Psoas muscle (tissue), 8 donors: ENCODE measurements around the gene SMAD2. TPM values are rescaled to one million over a fixed set of nuclear protein-coding genes. Genes with fewer than 3 reads are reported as not detected.

Experiments
- ATAC-seq, 4 donors: fragments of 200-7000 bp; cut with Tn5 transposase; one replicate each; pipeline ENCODE4 v1.9.1; 2020; ENCODE audit warnings: moderate library complexity in 3 of 4, mild to moderate bottlenecking in 2 of 4
- DNase-seq, 2 donors: peaks; one replicate each; pipeline ENCODE4 v3.0.0-alpha.2; 2020
- H3K27ac ChIP-seq: fragments of 200-600 bp; one replicate; pipeline ENCODE4 v1.8.0; 2022
- H3K27me3 ChIP-seq, 3 donors: fragments of 200-600 bp in 1 of 3; one replicate each; pipeline versions ENCODE4 v1.6.1 to v1.8.0; 2013 to 2022; ENCODE audit warnings: low read length in 2 of 3, mild to moderate bottlenecking in 2 of 3, moderate library complexity in 1 of 3; ENCODE audit not compliant: insufficient read depth in 3 of 3
- H3K36me3 ChIP-seq, 2 donors: fragments of 200-600 bp in 1 of 2; one replicate each; pipeline versions ENCODE4 v1.6.1 to v1.8.0; 2013 to 2022; ENCODE audit warnings: low read depth in 1 of 2, mild to moderate bottlenecking in 1 of 2, moderate library complexity in 1 of 2; ENCODE audit not compliant: insufficient read depth in 1 of 2
- H3K4me1 ChIP-seq: fragments of 200-600 bp; one replicate; pipeline ENCODE4 v1.8.0; 2022
- H3K4me3 ChIP-seq: fragments of 200-600 bp; one replicate; pipeline ENCODE4 v1.8.0; 2022; ENCODE audit warnings: mild to moderate bottlenecking
- H3K9me3 ChIP-seq: fragments of 200-600 bp; one replicate; pipeline ENCODE4 v1.8.0; 2022
- CTCF ChIP-seq: fragments of 200-600 bp; IDR thresholded peaks from one replicate; pipeline ENCODE4 v1.8.0; 2022; ENCODE audit warnings: antibody characterized with exemption
- WGBS, 3 donors: extraction: QIAGEN DNeasy Blood & Tissue Kit; methylation state at CpG; one replicate each; pipeline versions ENCODE4 v1.1.6 to v1.1.7; 2013; 5-methylcytosine and 5-hydroxymethylcytosine counted together
- intact Hi-C, 2 donors: fragments of 100-400 bp; cut with DNase I; formaldehyde crosslinking; loops; one replicate each; pipeline versions ENCODE4 v1.11.0 to v1.14.2; 2022
- polyA plus RNA-seq, 3 donors: library from polyadenylated mRNA; stranded (reverse); fragments of 200-250 nt; gene quantifications; one replicate each; pipeline ENCODE4 v1.2.3, GENCODE V29; 2013
- total RNA-seq, 4 donors: library from RNA; stranded (reverse); fragmentation: NEBNext Ultra II Directional in 2 of 4; extraction: Animal tissue kit (Norgen Biotek cat#: 25700) in 2 of 4; gene quantifications; one replicate each; pipeline versions ENCODE4 v1.2.1 to v1.2.4, GENCODE V29; 2021 to 2023
- donor health status: healthy with polysubstance abuse.
- donor health status: DM: no; HTN: no; CAD: no; lungs with moderate emphysema.
- donor health status: Bipolar disorder and iron deficiency.
- donor health status: healthy.
- donor health status: DM: yes; HTN: yes; CAD: no.
- donor health status: DM: no; HTN: no; CAD: no.
- donor health status: DM: no; HTN: no; CAD: no.
- donor health status: DM: yes; HTN: yes; CAD: no.

Gene SMAD2
- total and polyA plus RNA-seq, 7 donors: 28.3 to 76.4 (median 60.1) TPM

GRCh38 chr18:47950511-47950910 lies 20.1 kb upstream of the SMAD2 start:
- intact Hi-C loops: no loop called here
- ATAC-seq: no peak
- no peak for DNase-seq
- Histone ChIP-seq H3K9me3 (no peaks in the 10 kb centered on the region), H3K27me3 (no peaks in the 10 kb centered on the region), H3K27ac (no peak overlapping the region), H3K4me3 (no peak overlapping the region), H3K36me3 (no peaks in the 10 kb centered on the region), H3K4me1 (peaks cover 4% of the 10 kb centered on the region)
- TF ChIP-seq CTCF: no peak
- 82 to 88% (median 83%) methylated on average over 2 of the region's 2 CpGs for WGBS, 3 donors

GRCh38 chr18:47949202-47949601 lies 18.7 kb upstream of the SMAD2 start:
- DNase-seq (no peak), ATAC-seq (no peak)
- Histone ChIP-seq H3K4me3 (no peak overlapping the region), H3K4me1 (peaks cover 4% of the 10 kb centered on the region), H3K36me3 (no peaks in the 10 kb centered on the region), H3K27ac (no peak overlapping the region), H3K27me3 (no peaks in the 10 kb centered on the region), H3K9me3 (no peaks in the 10 kb centered on the region)
- 29 to 42% (median 30%) methylated on average over 2 of the region's 2 CpGs for WGBS, 3 donors
- intact Hi-C loops: no loop called here
- no peak for TF ChIP-seq CTCF

GRCh38 chr18:47946889-47947288 lies 16.4 kb upstream of the SMAD2 start:
- Histone ChIP-seq H3K36me3 (no peaks in the 10 kb centered on the region), H3K27me3 (no peaks in the 10 kb centered on the region), H3K4me1 (no peaks in the 10 kb centered on the region), H3K4me3 (no peak overlapping the region), H3K9me3 (no peaks in the 10 kb centered on the region), H3K27ac (no peak overlapping the region)
- DNase-seq (no peak), ATAC-seq (no peak)
- WGBS, 3 donors: 83 to 98% (median 98%) methylated on average over 3 to 4 of the region's 4 CpGs
- intact Hi-C loops: no loop called here
- no peak for TF ChIP-seq CTCF

- no peaks in the 10 kb centered on the region for H3K27me3 ChIP-seq
- H3K9me3 ChIP-seq: no peaks in the 10 kb centered on the region
- H3K4me1 ChIP-seq: no peaks in the 10 kb centered on the region
- H3K27ac ChIP-seq: no peak overlapping the region
- 82 to 87% (median 84%) methylated on average over 6 of the region's 6 CpGs for WGBS, 3 donors
- ATAC-seq: no peak
- DNase-seq: no peak
- H3K36me3 ChIP-seq: no peaks in the 10 kb centered on the region
- H3K4me3 ChIP-seq: no peak overlapping the region
- intact Hi-C loops: no loop called here
- no peak for TF ChIP-seq CTCF
These were observed 14.8 kb upstream of the SMAD2 start for GRCh38 chr18:47944972-47945852.
